ENCODE measurements around the gene VEGFD.
"Not testable (repeated sequence)": the region's sequence is repeated elsewhere in the genome, so short reads cannot be mapped to it uniquely, and the experiment has no call there.

VEGFD gene

DNA sequence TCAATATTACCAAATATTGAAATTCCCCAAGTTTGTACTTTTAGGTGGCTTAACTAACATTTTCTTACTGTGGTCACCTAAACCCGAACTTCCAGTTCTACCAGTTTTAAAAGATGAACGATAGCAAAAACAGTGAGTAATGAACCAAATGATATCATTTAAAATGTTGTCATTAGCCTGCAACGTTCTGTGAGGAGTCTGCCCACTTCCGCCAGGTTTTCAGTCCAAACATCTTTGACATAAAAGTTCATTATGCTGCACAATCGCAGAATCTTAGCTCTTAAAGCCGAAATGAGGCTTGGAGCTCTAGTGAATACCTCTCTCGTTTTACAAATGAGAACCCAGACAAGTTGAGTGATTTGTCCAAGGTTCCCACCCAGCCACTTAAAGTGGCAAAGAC lies 49.7 kb downstream of the VEGFD start:
- Mint-ChIP-seq H3K4me1 (peaks cover 6% of the 10 kb centered on the region), H3K9me3 (no peaks in the 10 kb centered on the region), H3K27ac (peak overlapping the region; percentile 94 to 97), H3K4me3 (peak overlapping the region; percentile 88 to 93), H3K27me3 (peaks cover 7% of the 10 kb centered on the region)
- ATAC-seq (no peak), DNase-seq (no peak)

DNA sequence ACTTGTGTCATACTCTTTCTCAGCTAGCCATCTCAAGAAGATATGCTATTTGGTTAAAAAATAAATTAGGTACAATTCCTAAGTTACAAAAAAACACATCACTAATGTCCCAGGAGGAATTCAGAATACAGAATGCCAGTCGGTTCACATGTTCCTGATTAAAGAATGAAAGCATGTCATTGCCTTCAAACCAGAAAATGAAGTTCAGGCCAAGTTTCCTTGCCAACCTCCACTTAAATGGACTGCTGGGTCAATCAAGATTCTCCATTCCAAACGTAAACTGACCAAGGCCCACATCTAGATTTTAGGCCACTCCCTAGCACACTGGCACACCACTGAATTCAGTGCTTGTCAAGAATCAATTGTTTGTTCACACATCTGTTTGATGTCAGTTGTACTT lies 55.4 kb downstream of the VEGFD start:
- H3K27ac Mint-ChIP-seq: no peak overlapping the region
- ATAC-seq (no peak), DNase-seq (no peak)
- H3K4me3 Mint-ChIP-seq: no peak overlapping the region
- H3K4me1 Mint-ChIP-seq: no peaks in the 10 kb centered on the region
- H3K27me3 Mint-ChIP-seq: no peaks in the 10 kb centered on the region
- H3K9me3 Mint-ChIP-seq: no peaks in the 10 kb centered on the region

DNA sequence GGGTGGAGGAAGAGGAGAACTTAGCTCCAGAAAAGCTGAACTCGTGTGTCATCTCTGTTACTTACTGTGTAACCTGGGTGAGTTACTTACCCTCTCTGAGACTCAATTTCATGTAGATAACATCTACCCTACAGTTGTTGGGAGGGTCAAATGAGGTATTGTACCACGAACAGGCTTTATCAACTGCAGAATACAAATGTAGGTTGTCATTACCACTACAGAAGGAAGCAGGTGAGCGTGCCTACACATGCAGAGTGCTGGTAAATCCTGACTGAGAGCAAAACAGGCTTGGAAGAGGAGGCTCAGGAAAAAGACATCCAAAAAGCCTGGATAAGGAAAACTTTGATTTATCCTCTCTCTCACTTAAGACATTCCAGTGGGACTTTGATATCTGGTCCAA lies 56.1 kb downstream of the VEGFD start:
- ATAC-seq (no peak), DNase-seq (no peak)
- H3K27me3 Mint-ChIP-seq: no peaks in the 10 kb centered on the region
- no peak overlapping the region for H3K4me3 Mint-ChIP-seq
- H3K9me3 Mint-ChIP-seq: no peaks in the 10 kb centered on the region
- no peaks in the 10 kb centered on the region for H3K4me1 Mint-ChIP-seq
- H3K27ac Mint-ChIP-seq: no peak overlapping the region

DNA sequence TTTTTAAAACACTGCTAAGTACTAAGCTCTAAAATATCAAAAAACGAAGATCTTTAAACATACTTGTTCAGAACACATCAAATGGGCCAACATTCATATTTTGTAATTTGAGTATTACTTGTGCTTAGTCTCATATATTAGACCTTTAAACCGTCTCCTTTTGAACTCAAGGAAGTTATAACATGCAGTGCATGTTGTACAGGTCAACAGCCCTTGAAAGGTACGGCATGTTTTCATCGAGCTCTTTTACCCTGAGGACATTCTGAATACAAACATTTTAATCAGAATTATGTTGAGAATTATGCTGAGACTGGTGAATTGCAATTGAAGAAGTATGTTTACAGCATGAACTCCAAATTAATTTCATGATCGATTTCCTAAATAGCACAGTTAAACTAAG lies 61.7 kb downstream of the VEGFD start:
- H3K4me3 Mint-ChIP-seq: no peak overlapping the region
- no peaks in the 10 kb centered on the region for H3K27me3 Mint-ChIP-seq

DNA sequence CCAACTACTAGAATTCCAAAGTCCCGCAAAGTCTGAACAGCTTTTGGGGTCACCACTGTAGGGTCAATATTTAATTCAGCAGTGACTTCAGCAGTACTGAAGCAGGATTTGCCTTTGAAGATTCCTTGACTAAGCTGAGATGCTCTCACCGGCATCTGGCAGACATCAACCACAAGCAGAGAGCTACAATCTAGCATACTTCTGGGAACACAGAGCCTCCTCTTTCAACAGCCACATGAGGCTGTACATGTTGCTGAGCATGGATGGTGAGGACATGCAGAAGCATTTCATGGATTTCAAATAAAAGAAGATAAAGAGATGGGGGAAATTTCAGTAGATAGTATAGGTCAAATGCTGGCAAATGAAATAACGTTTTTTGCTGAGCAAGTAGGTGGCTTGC lies 62.1 kb downstream of the VEGFD start:
- Mint-ChIP-seq H3K4me3 (no peak overlapping the region), H3K9me3 (no peaks in the 10 kb centered on the region), H3K27me3 (no peaks in the 10 kb centered on the region), H3K27ac (no peak overlapping the region), H3K4me1 (no peaks in the 10 kb centered on the region)
- DNase-seq: no peak
- ATAC-seq: no peak

More for the DNA sequence above, 61.7 kb downstream of the VEGFD start:
- H3K4me1 Mint-ChIP-seq: no peaks in the 10 kb centered on the region
- no peak for DNase-seq
- H3K27ac Mint-ChIP-seq: no peak overlapping the region
- no peaks in the 10 kb centered on the region for H3K9me3 Mint-ChIP-seq
- no peak for ATAC-seq

DNA sequence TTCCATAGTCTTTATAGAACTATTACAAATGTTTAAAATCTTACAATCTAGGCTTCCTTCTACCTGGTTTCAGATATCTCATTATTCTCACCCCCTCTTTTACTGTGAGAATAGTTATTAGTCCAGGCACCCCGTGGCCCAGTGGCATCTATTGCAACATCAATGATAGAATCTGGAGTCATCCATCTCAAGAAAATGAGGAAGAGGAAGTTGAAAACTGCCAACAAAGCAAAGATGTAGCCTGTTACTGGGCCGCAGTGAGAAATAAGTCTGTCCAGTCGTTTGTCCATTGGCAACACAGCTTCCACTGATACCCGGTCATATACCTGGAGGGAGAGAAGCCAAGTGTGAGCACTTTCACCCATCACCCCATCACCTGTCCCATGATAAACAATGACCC lies 62.8 kb downstream of the VEGFD start:
- Mint-ChIP-seq H3K27me3 (no peaks in the 10 kb centered on the region), H3K4me1 (no peaks in the 10 kb centered on the region), H3K9me3 (no peaks in the 10 kb centered on the region), H3K27ac (peak overlapping the region in 1 of 2 donors; percentile 65), H3K4me3 (no peak overlapping the region)
- ATAC-seq (no peak), DNase-seq (no peak)

DNA sequence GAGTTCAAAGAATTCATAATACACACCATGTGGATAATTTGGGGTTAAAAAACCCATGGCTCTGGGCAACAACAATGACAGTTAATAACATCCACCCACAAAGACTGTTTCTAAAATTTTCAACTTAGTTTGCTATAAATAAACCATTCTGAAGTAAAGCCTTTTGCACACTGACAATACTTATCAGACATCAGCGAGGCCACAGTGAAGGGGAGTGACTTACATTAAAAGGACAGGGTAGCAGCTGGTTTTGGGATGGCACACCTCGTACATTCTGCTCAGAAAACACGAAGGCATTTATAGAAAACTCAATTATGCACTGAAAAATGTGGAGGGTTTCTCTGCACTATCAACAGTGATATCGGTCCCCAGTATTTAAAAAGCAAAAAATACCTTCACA lies 63.9 kb downstream of the VEGFD start:
- DNase-seq (no peak), ATAC-seq (no peak)
- Mint-ChIP-seq H3K4me3 (no peak overlapping the region), H3K27ac (no peak overlapping the region), H3K4me1 (no peaks in the 10 kb centered on the region), H3K27me3 (no peaks in the 10 kb centered on the region), H3K9me3 (no peaks in the 10 kb centered on the region)

DNA sequence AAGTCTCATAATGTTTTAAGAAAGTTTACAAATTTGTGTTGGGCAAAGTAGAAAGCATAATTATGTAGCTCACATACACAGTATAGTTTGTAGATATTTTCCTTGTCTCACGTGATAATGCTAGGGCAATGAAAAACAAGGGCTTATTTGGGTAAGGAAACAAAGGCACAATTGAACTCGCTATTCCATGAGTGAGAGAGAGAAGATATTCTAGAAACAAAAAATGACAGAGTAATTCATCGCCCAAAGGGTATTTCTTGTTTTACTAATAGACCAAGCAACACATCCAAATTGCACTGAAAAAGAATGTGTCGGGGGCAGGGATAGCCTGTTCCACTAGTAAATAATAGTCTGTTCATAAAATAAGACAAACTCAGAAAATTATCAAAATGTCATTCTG lies 65.1 kb downstream of the VEGFD start:
- DNase-seq (no peak), ATAC-seq (no peak)
- Mint-ChIP-seq H3K27ac (no peak overlapping the region), H3K27me3 (no peaks in the 10 kb centered on the region), H3K4me1 (no peaks in the 10 kb centered on the region), H3K9me3 (no peaks in the 10 kb centered on the region), H3K4me3 (no peak overlapping the region)

DNA sequence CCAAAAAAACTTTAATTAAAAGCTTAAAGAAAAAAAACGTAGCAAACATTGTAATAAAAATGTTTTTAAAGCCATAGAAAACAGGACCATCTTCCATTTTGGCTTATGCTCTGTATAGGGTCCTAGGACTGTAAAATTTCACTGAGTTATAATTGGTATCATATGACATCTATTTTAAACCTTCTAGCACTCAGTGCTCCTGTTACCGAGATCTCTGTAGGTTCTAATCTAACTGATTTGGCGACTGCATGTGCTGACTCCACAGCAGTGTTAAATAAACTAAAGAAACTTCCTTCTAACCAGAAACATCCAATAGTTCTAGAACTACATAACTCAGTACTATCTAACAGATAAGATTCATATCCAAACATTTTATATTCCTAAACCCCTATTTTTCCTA lies 68.7 kb downstream of the VEGFD start, which contains the start of gene ASB11:
Gene ASB11, minus strand, starts transcription at position 132 of the 400 bp plus-strand sequence. Its CDS starts 35 bp downstream, at position 97.
- ATAC-seq (no peak), DNase-seq (no peak)
- no peak within 1 kb of the TSS for H3K27ac Mint-ChIP-seq
- no peaks in the 10 kb centered on the region for H3K9me3 Mint-ChIP-seq
- no peaks in the 10 kb centered on the region for H3K4me1 Mint-ChIP-seq
- no peak within 1 kb of the TSS for H3K4me3 Mint-ChIP-seq
- no peaks in the 10 kb centered on the region for H3K27me3 Mint-ChIP-seq

DNA sequence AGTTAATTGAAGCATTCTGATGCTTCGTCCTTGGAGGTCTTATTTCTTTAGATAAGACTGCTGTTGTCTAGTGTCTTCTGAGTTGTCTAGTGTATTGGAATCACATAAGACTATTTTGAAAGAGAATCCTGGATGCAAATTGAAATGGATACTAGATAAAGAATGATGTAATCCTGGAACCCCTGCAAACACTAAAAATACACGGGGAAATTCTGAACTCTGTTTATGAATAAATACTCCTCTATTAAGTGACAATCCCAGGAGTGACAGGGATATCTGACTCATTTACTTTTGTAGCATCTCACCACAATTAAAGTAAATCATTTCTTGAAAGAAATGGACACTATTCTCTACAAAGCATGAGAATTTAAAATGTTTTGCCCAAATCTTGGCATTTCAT lies 69.7 kb downstream of the VEGFD start:
- H3K4me3 Mint-ChIP-seq: no peak overlapping the region
- DNase-seq: no peak
- H3K9me3 Mint-ChIP-seq: no peaks in the 10 kb centered on the region
- H3K4me1 Mint-ChIP-seq: no peaks in the 10 kb centered on the region
- ATAC-seq: no peak
- no peak overlapping the region for H3K27ac Mint-ChIP-seq
- H3K27me3 Mint-ChIP-seq: no peaks in the 10 kb centered on the region

DNA sequence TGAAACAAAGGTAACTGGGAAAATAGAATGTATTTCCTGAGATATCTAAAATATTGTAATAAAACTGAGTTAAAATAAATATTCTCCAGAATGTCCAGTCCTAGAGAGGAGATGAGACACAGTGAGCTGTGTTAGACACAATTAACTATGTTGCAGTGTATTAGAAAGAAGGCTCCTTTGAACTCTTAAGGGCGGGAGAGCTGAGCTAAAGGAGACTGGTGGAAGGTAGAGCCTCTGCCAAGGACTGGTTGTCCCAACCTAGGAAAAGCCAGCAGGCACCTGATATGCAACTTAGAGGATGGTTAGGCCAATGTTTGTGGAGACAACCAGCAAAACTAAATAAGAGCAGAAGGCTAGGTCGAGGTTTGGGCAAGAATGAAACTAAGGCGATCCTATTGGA lies 73.1 kb downstream of the VEGFD start:
- Mint-ChIP-seq H3K27ac (no peak overlapping the region), H3K9me3 (no peaks in the 10 kb centered on the region)
- ATAC-seq: no peak

DNA sequence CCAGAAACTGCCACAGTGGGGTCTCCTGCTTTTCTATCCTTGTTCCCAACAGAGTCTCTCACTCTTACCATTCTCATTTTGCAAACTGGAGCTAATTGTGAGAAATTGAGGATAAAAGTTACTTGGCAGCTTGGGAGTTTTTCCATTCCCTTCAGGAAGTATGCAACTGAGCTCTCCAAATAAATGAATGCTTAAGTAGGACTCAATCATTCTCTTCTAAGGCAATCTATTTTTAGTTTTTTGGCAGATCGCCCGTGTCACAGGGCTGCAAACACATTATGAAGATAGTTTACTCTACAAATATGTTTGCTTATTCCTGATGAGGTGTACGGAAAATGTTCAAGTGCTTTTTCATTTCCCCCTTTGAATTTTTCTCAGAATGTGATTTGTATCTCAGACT lies 74.1 kb downstream of the VEGFD start:
- no peaks in the 10 kb centered on the region for H3K4me1 Mint-ChIP-seq
- no peaks in the 10 kb centered on the region for H3K9me3 Mint-ChIP-seq

More for the DNA sequence above, 73.1 kb downstream of the VEGFD start:
- Mint-ChIP-seq H3K4me1 (no peaks in the 10 kb centered on the region), H3K27me3 (no peaks in the 10 kb centered on the region), H3K4me3 (no peak overlapping the region)
- DNase-seq: no peak

DNA sequence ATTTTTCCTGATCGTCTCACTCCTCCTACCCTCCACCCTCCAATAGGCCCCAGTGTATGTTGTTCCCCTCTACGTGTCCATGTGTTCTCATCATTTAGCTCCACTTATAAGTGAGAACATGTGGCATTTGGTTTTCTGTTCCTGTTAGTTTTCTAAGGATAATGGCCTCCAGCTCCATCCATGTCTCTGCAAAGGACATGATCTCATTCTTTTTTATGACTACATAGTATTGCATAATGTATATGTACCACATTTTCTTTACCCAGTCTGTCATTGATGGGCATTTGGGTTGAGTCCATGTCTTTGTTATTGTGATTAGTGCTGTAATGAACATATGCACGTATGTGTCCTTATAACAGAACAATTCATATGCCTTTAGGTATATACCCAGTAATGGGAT lies 78.3 kb downstream of the VEGFD start:
- not testable (repeated sequence) for H3K4me1 Mint-ChIP-seq, ATAC-seq, DNase-seq, H3K9me3 Mint-ChIP-seq, H3K27ac Mint-ChIP-seq, H3K4me3 Mint-ChIP-seq, H3K27me3 Mint-ChIP-seq

More for the DNA sequence above, 74.1 kb downstream of the VEGFD start:
- DNase-seq (no peak), ATAC-seq (no peak)
- no peak overlapping the region for H3K4me3 Mint-ChIP-seq
- H3K27ac Mint-ChIP-seq: no peak overlapping the region
- H3K27me3 Mint-ChIP-seq: no peaks in the 10 kb centered on the region

DNA sequence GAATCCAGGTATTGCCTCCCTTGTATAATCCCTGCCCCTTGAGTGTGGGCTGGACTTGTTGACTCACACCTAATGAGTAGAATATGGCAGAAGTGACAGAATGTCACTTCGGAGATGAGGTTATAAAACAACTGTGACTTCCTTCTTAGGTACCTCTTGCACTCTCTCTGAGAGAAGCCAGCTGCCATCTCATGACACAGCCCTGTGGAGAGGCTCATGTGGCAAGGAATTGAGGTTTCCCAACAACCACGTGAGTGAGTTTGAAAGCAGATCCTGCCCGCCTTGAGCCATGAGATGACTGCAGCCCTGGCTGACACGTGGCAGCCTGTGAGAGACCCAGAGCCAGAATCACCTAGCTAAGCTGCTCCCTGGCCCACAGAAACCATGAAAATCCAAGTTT lies 82.3 kb downstream of the VEGFD start:
- peak; percentile 94 for ATAC-seq
- H3K4me3 Mint-ChIP-seq: no peak overlapping the region
- no peaks in the 10 kb centered on the region for H3K4me1 Mint-ChIP-seq
- no peaks in the 10 kb centered on the region for H3K27me3 Mint-ChIP-seq
- peak in 1 of 2 donors; percentile 40 for DNase-seq
- peak overlapping the region in 1 of 2 donors; percentile 19 for H3K27ac Mint-ChIP-seq
- H3K9me3 Mint-ChIP-seq: no peaks in the 10 kb centered on the region

DNA sequence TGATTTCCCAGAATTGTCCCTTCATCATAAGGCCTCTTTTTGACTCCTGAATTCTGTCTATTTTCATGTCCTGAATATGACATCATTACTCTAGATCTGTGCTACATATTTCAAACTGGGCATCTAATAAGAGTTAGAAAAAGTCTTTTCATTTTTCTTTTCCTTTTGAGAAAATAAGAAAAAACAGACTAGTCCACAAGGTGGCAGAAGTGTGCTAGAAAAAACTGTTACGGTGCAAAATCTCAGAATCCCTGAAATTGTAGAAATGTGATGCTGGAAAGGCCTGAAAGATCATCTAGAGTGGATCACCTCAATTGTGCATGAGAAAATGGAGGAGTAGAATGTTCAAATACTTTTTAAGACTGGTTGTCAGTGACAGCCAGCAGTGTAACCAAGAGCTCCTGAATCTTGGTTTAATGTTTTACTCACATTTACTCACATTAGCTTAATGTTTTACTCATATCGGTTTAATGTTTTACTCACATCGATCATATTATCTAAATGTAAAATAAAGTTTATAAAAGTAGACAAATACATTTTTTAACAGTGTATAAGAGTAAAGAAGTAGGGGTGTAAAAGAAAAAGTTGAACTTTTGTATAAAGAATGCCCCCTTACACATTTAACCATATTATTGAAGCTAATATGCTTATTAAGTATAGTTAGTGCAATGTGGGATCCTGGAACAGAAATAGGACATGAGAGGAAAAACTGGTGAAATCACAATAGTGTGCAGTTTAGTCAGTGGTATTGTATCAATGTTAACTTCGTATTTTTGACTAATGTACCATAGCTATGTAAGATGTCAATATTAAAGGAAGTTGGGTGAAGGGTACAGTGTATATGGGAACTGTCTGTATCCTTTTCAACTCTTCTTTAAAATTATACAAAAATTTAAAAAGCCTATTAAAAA lies 84.0 kb downstream of the VEGFD start:
- ATAC-seq: no peak
- DNase-seq: no peak
- Mint-ChIP-seq H3K27ac (peak overlapping the region in 1 of 2 donors; percentile 67), H3K9me3 (no peaks in the 10 kb centered on the region), H3K27me3 (no peaks in the 10 kb centered on the region), H3K4me3 (no peak overlapping the region), H3K4me1 (no peaks in the 10 kb centered on the region)

DNA sequence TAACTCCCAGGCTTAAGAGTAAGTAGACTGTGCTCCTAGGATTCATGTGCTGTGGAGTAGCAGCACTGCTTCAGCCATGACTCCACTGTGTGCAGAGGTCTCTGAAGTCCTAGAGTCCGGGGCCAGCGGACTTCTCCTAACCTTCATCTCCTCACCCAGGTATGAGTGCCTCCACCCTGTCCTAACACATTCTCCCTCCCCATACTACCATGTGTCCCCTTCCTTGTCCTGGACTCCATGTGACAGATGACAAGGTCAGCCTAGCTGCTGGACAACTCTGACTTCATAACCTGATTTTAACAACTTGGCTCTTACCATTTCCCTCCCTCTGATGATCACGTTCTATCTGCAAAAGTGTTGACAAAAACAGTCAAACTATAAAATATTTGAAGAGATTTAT lies 85.4 kb downstream of the VEGFD start:
- Mint-ChIP-seq H3K27ac (no peak overlapping the region), H3K4me1 (no peaks in the 10 kb centered on the region), H3K9me3 (no peaks in the 10 kb centered on the region), H3K4me3 (no peak overlapping the region), H3K27me3 (no peaks in the 10 kb centered on the region)
- DNase-seq (no peak), ATAC-seq (no peak)

DNA sequence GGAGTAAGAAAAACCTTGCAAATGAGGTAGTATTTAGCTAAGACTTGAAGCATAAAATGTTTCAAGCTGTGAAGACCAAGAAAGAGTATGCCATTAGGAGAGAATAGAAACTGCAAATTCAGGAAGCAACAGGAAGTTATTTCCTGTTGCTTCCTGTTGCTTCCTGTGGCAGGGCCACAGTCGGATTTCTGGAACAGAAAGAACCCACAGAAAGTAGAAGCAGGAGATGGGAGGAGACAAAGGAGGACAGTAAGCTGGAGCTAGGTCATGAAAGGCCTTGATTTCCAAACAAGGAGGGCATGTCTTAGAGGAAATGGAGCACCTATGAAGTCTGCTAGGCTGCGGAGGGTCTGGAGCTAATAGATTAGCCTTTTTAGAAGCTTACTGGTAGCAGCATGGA lies 86.0 kb downstream of the VEGFD start:
- H3K9me3 Mint-ChIP-seq: no peaks in the 10 kb centered on the region
- no peak overlapping the region for H3K4me3 Mint-ChIP-seq
- H3K4me1 Mint-ChIP-seq: no peaks in the 10 kb centered on the region
- ATAC-seq (no peak), DNase-seq (no peak)
- no peak overlapping the region for H3K27ac Mint-ChIP-seq
- H3K27me3 Mint-ChIP-seq: no peaks in the 10 kb centered on the region
